Activated CD4-positive, CD25-positive, alpha-beta regulatory T cell treated with anti-CD3 and anti-CD28 coated beads, Interleukin-2, amount 50 U/mL, for 72 hours (primary cell): ENCODE results near the gene KIRREL3.

Experiments
- DNase-seq: peaks from one replicate; pipeline ENCODE4 v3.0.0; 2021

The KIRREL3 gene

GRCh38 chr11:126863294-126863997 lies 137.1 kb downstream of the KIRREL3 start:
- no peak for DNase-seq

- DNase-seq = no peak
Measured at GRCh38 chr11:126862664-126863243, 137.8 kb downstream of the KIRREL3 start.

GRCh38 chr11:126861796-126862459 lies 138.6 kb downstream of the KIRREL3 start:
- no peak for DNase-seq

- no peak for DNase-seq
Measured at GRCh38 chr11:126857860-126858808, 142.4 kb downstream of the KIRREL3 start.

- no peak for DNase-seq
Measured at GRCh38 chr11:126855536-126855935, 145.0 kb downstream of the KIRREL3 start.

GRCh38 chr11:126853732-126854131 lies 146.8 kb downstream of the KIRREL3 start:
- DNase-seq = no peak

GRCh38 chr11:126844789-126845188 lies 155.8 kb downstream of the KIRREL3 start:
- DNase-seq = no peak

GRCh38 chr11:126843096-126843495 lies 157.5 kb downstream of the KIRREL3 start:
- no peak for DNase-seq

- no peak for DNase-seq
Measured at GRCh38 chr11:126841999-126842398, 158.6 kb downstream of the KIRREL3 start.

- no peak for DNase-seq
Measured at GRCh38 chr11:126840975-126841374, 159.6 kb downstream of the KIRREL3 start.

GRCh38 chr11:126840201-126840886 lies 160.2 kb downstream of the KIRREL3 start:
- no peak for DNase-seq

- no peak for DNase-seq
Measured at GRCh38 chr11:126839496-126839895, 161.1 kb downstream of the KIRREL3 start.

GRCh38 chr11:126838779-126839178 lies 161.8 kb downstream of the KIRREL3 start:
- DNase-seq = no peak

- DNase-seq = no peak
Measured at GRCh38 chr11:126837581-126837980, 163.0 kb downstream of the KIRREL3 start.

- DNase-seq = no peak
Measured at GRCh38 chr11:126834573-126834972, 166.0 kb downstream of the KIRREL3 start.

GRCh38 chr11:126834149-126834548 lies 166.4 kb downstream of the KIRREL3 start:
- no peak for DNase-seq

GRCh38 chr11:126833065-126833464 lies 167.5 kb downstream of the KIRREL3 start:
- no peak for DNase-seq

- DNase-seq = no peak
Measured at GRCh38 chr11:126832387-126832786, 168.2 kb downstream of the KIRREL3 start.

GRCh38 chr11:126830216-126830806 lies 170.3 kb downstream of the KIRREL3 start:
- DNase-seq = no peak

- no peak for DNase-seq
Measured at GRCh38 chr11:126829716-126830115, 170.9 kb downstream of the KIRREL3 start.

- DNase-seq = no peak
Measured at GRCh38 chr11:126824035-126824607, 176.4 kb downstream of the KIRREL3 start.

- no peak for DNase-seq
Measured at GRCh38 chr11:126823274-126823673, 177.3 kb downstream of the KIRREL3 start.
